Measurements from ENCODE around the gene RARB.

Gene RARB

DNA sequence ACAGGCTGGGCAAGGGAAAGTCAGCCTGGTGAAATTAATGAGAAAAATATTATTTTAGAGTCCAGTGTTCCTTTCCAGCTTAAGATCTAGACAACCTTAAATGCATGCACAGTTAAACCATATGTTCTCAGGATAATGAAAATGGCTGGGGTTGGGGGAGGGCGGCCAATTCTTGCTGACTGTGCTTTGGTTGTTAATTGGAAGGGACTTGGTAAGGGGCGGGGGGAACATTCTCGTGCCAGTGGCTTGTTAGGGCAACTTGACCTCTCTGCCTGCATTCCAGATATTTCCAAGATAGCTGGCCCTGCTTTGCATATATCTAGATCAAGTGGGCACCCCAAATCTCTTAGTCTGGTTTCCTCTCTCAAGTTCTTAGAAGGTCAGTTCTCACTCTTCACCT lies 124.2 kb downstream of the RARB start:
- in situ Hi-C loops (cut with HindIII; ENCODE audit: low pct_ligation_motif_present, low sequenced_read_pairs) = no loop called here
- H3K4me3 ChIP-seq (ENCODE audit: low read depth, low read length) = no peak overlapping the region
- H3K27me3 ChIP-seq (replicated peaks) = no peaks in the 10 kb centered on the region
- TF ChIP-seq, protein P1, sequence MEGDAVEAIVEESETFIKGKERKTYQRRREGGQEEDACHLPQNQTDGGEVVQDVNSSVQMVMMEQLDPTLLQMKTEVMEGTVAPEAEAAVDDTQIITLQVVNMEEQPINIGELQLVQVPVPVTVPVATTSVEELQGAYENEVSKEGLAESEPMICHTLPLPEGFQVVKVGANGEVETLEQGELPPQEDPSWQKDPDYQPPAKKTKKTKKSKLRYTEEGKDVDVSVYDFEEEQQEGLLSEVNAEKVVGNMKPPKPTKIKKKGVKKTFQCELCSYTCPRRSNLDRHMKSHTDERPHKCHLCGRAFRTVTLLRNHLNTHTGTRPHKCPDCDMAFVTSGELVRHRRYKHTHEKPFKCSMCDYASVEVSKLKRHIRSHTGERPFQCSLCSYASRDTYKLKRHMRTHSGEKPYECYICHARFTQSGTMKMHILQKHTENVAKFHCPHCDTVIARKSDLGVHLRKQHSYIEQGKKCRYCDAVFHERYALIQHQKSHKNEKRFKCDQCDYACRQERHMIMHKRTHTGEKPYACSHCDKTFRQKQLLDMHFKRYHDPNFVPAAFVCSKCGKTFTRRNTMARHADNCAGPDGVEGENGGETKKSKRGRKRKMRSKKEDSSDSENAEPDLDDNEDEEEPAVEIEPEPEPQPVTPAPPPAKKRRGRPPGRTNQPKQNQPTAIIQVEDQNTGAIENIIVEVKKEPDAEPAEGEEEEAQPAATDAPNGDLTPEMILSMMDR (IDR thresholded peaks at IDR 0.05; ENCODE audit: low read depth, low read length, missing control alignments) = no peak
- DNase-seq = no peak
- H3K27ac ChIP-seq = no peak overlapping the region
- no peaks in the 10 kb centered on the region for H3K36me3 ChIP-seq (replicated peaks)

DNA sequence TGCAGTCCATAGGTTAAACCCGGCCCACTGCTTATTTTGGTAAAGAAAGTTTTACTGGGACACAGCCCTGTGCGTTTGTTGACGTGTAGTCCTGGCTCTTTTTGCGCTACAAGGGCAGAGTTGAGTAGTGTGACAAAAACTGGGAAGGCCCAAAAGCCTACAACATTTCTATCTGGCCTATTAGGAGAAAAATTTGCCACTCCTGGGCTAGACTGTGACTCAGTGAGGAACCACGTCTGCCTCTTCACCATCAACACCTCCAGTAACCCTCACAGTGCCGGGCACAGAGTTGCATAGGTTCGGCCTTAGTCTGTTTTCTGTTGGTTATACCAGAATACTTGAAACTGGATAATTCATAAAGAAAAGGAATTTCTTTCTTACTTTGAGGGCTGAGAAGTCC lies 126.3 kb downstream of the RARB start:
- no peaks in the 10 kb centered on the region for H3K36me3 ChIP-seq (replicated peaks)
- TF ChIP-seq, protein P1 (IDR thresholded peaks at IDR 0.05; ENCODE audit: low read depth, low read length, missing control alignments) = no peak
- DNase-seq = no peak

DNA sequence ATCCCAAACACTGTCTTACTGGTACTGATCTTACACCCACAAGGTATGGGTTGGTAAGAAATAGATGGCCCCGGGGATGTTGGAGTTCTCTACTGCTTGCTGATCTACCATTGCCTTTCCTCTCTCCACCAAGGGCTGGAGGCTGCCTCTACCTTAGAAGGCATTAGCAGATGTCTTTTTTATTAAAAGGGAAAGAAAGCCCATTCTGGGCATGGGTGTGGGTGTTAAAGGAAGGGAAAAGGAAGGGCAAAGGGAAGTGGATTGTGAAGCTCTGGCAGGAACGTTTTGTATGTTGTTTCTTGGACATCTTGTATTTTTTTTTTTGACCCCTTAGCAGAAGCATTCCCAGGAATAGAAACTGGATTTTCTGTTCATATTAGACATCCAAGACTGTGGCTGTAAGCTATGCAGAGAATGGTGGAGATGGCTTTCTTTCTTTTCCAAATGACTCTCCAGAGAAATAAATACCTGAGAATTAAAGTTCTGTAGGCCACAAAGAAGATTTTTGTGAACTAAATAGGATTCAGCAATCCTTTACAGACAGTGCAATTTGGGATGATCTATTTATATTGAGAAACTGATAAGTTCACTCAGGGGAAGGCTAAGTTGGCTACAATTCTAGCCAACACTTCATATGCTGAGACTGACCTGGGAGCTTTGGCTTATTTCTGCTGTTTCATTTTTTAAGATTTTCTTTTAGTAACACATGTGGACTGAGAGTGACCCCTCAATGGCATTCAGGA lies 127.8 kb downstream of the RARB start:
- no peak overlapping the region for H3K27ac ChIP-seq
- no peaks in the 10 kb centered on the region for H3K36me3 ChIP-seq (replicated peaks)
- DNase-seq = no peak
- no peak overlapping the region for H3K4me3 ChIP-seq (ENCODE audit: low read depth, low read length)
- TF ChIP-seq, protein P1 (IDR thresholded peaks at IDR 0.05; ENCODE audit: low read depth, low read length, missing control alignments) = no peak
- no peaks in the 10 kb centered on the region for H3K27me3 ChIP-seq (replicated peaks)
- in situ Hi-C loops (cut with HindIII; ENCODE audit: low pct_ligation_motif_present, low sequenced_read_pairs) = no loop called here

More for the DNA sequence above, 126.3 kb downstream of the RARB start:
- Histone ChIP-seq H3K27ac (no peak overlapping the region), H3K27me3 (replicated peaks) (no peaks in the 10 kb centered on the region), H3K4me3 (ENCODE audit: low read depth, low read length) (no peak overlapping the region)
- in situ Hi-C loops (cut with HindIII; ENCODE audit: low pct_ligation_motif_present, low sequenced_read_pairs) = no loop called here

DNA sequence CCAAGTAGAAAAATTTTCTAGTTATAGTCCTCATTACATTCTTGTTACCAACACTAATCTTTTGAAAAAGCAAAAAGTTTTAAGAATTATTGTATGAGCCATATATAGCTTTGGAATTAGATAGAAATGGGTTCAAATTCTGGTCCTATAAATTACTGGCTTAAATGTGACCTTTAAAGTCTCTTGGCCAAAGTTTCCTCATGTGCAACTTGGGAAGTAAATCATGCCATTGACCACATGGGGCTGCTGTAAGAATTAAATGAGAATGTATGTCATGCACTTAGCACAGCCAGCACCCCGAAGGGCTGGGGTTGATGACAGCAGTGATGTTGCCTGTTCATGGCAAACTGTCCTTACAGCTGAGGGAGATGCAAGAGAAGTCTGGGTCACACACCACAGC lies 128.4 kb downstream of the RARB start:
- Histone ChIP-seq H3K4me3 (ENCODE audit: low read depth, low read length) (no peak overlapping the region), H3K36me3 (replicated peaks) (no peaks in the 10 kb centered on the region), H3K27ac (no peak overlapping the region), H3K27me3 (replicated peaks) (no peaks in the 10 kb centered on the region)
- TF ChIP-seq, protein P1 (IDR thresholded peaks at IDR 0.05; ENCODE audit: low read depth, low read length, missing control alignments) = no peak
- DNase-seq = no peak
- in situ Hi-C loops (cut with HindIII; ENCODE audit: low pct_ligation_motif_present, low sequenced_read_pairs) = no loop called here

DNA sequence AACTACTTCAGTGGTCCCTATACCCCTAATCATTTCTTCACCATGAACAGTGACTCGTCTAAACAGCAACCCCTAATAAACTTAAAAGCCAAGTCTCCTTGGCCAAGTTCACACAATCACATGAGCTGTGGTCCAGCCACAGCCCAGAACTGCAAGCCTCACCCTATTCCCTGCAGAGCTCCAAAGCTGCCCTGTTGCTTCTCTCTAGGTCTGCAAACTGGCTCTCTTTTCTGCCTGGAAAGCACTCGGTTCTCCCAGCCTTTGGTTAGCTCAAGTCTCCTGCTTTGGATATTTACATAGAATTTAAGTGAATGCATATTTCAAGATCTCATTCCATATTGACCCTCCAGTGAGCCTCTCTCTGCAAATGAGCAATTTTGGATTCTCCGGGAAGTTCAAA lies 129.6 kb downstream of the RARB start:
- no peaks in the 10 kb centered on the region for H3K27me3 ChIP-seq (replicated peaks)
- H3K4me3 ChIP-seq (ENCODE audit: low read depth, low read length) = no peak overlapping the region
- peak overlapping the region; percentile 63 for H3K27ac ChIP-seq
- in situ Hi-C loops (cut with HindIII; ENCODE audit: low pct_ligation_motif_present, low sequenced_read_pairs) = no loop called here
- DNase-seq = no peak
- no peaks in the 10 kb centered on the region for H3K36me3 ChIP-seq (replicated peaks)
- TF ChIP-seq, protein P1 (IDR thresholded peaks at IDR 0.05; ENCODE audit: low read depth, low read length, missing control alignments) = no peak

DNA sequence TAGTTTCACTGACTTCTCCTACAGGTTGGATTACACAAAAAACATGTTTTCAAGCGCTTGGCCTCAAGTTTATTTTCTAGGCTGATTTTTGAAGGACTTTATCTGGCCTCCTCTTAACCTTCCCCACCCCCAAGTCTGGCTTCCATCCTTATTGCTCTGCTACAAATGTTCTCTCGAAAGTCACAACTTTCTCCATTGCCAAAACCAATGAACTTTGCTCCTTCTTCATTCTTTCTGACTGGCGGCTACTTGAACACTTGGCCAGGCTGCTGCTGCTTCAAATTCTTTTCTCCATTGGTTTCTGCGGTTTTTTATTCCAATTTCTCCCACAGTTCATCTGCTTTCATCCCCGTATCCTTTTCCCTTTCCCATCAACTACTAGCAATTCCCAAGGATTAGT lies 130.1 kb downstream of the RARB start:
- Histone ChIP-seq H3K36me3 (replicated peaks) (no peaks in the 10 kb centered on the region), H3K27ac (peak overlapping the region; percentile 63), H3K4me3 (ENCODE audit: low read depth, low read length) (no peak overlapping the region), H3K27me3 (replicated peaks) (no peaks in the 10 kb centered on the region)
- TF ChIP-seq, protein P1 (IDR thresholded peaks at IDR 0.05; ENCODE audit: low read depth, low read length, missing control alignments) = no peak
- peak; percentile 53 for DNase-seq
- in situ Hi-C loops (cut with HindIII; ENCODE audit: low pct_ligation_motif_present, low sequenced_read_pairs) = no loop called here
